ENCODE data around the gene SLX4IP. TPM values are rescaled to one million over a fixed set of nuclear protein-coding genes. Genes with fewer than 3 reads are reported as not detected.

Gene SLX4IP
- polyA plus RNA-seq, 4 donors = 3.8 to 11.1 (median 8.6) TPM

DNA sequence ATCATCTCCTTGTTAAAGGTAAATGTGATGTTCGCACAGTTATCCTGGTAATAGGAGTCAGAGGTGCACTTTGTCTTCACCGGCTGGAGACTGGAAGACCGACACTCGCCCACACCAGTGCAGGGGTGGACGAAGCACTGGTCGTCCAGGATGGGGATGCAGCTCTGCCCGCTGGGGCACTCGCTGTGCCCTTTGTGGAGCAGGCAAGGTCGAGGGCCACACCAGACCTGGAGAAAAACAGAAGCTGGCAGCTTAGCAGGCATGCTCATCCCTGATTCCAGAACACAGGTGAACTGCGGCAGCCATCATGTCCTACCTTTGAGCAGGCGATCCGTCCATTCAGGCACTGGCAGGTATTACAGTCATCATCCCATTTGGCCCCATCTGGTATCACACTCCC lies 206.4 kb downstream of the SLX4IP start:
- DNase-seq (ENCODE audit: low read depth in 4 of 4, low spot score in 3 of 4) = no peak

DNA sequence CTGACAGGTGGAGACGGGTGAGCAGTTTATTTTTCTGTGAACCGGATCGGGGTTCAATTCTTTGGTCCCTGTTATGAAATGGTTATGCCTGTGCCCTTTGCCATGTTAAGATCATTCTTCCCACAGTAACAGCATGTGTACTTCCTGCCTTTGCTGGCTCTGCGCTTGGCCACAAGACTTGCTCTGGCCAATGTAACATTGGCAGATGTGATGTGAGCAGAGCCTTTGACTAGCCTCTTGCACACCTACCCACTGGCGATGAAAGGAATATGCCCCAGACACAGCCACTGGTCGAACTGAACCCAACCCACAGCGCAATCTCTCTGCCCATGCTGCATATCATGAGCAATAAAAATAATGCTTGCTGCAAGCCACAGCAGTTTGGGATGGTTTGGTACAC lies 206.8 kb downstream of the SLX4IP start:
- DNase-seq (ENCODE audit: low read depth in 4 of 4, low spot score in 3 of 4) = no peak

DNA sequence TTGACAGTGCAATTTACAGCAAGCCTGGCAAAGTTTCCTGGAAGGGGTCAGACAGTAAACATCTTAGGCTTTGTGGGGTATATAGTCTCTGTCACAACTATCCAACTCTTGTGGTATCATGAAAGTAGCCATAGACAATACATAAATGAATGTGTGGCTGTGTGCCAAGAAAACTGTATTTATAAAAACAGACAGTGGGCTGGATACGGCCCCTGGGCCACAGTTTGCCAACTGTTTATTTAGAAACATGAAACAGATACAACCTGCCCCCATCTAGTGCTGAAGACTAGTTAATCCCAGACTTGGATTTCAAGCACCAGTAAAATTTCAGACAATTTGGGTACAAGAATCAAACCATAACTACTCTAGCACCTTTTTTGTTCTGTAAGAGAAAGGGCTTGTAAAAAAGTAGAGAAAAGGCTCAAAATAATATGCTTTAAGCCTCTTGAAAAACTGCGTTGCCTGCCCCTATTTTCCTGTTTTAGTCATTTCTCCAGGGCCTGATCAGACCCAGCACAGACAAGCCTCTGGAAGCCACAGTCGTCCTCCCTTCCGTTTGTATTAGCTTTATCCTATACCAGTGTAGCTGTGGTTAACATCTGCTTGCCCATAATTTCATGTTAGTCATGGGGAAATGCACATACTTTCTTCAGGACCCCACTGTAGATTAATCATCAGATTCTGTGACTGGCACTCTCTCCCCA lies 207.9 kb downstream of the SLX4IP start:
- DNase-seq (ENCODE audit: low read depth in 4 of 4, low spot score in 3 of 4) = no peak

DNA sequence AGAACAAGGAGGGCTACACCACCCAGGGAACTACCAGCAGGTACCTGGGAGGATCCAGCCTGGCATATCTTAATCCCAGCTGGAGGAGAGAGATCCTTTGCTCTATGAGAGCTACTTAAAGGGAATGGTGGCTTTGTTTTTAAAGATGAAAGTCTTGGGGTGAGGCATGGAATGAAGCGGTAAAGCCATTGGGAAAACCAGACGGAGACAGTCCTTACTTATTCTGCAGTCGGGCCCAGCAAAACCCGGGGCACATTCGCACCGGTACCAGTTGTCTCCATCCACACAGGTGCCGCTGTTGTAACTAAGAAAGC lies 208.4 kb downstream of the SLX4IP start:
- no peak for DNase-seq (ENCODE audit: low read depth in 4 of 4, low spot score in 3 of 4)

DNA sequence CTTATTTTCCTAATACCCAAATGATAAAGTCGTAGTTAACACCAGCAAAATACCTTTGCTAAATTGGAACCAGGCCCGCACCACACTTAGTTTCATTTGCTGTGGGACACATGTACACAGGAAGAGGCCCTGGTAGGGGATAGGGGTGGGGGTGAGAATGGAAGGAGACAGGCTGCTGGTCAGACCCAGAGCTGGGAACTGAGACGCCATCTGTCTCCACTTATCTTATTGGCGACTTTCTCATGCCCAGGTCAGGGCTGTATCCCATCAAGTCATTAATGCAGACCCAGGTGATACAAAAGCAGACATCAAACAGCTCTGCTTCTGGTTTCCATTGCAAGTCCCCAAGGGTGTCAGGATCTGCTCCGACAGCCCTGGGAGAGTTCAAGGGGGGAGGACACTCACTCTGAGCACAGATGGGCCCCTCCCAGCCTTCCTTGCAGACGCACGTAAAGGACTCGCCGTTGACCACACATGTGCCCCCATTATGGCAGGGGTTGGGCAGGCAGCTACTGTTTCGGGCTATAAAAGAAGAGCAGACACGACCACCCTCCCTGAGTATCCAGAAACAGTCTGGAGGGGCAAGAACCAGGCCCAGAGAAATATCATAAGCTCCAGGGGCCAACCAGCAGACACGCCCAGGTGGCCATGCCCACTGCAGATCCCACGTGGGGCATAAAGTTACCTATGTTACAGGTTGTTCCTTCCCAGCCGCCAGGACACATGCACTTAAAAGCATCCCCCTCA lies 209.5 kb downstream of the SLX4IP start:
- no peak for DNase-seq (ENCODE audit: low read depth in 4 of 4, low spot score in 3 of 4)

DNA sequence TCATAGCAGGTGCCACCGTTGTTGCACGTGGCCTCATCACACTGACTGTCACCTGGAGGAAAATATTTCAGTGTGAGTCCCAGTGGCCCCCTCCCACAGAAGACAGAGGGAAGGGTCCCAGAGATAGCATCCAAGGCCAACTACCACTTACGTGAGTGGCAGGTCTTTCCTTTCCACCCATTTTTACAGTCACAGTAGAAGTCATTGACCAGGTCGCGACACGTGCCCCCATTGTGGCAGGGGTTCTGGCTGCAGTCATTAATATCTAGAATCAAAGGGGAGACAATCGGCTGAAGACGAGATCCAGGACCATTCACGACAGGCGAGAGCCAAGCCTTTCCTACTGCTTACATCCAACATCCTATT lies 210.1 kb downstream of the SLX4IP start:
- DNase-seq (ENCODE audit: low read depth in 4 of 4, low spot score in 3 of 4) = no peak

DNA sequence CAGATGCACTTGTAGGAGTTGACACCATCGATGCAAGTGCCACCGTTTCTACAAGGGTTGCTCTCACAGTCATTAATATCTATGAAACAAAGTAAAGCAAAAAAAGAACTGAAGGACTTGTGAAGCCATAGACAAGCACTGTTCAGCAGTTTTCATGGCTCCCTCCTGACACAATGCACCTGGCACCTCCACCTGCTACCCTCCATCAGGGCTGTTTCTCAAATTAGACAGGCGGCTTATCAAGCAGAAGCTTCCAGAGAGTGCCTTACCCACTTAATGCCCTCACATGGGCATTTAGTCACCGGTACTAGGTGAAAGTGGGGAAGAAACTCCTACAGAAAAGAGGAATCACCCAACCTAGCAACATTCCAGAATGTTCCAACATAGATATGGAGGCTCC lies 210.9 kb downstream of the SLX4IP start:
- DNase-seq (ENCODE audit: low read depth in 4 of 4, low spot score in 3 of 4) = no peak

DNA sequence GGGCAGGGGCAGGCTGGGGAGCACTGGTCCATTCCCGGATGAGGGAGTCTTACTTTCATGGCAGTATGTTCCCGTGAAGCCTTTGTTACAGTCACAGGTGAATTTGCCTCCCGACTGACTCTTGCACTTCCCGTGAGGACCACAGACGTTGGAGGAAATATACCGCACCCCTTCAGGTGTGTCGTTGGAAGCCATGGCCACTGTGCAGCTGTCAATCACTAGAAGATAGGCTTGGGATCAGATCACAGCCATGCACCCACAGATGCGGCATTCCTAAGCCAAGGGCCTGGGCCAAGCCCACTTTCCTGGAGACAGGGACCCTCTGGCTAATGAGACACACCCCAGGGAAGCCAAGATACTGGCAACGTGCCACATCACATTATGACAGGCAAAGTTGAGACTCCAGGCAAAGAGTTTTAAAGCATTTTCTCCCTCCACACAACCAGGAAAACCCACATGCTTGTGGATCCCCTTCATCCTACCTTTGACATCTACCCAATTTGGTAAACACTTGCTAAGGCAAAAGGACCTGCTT lies 211.8 kb downstream of the SLX4IP start:
- DNase-seq (ENCODE audit: low read depth in 4 of 4, low spot score in 3 of 4) = no peak

DNA sequence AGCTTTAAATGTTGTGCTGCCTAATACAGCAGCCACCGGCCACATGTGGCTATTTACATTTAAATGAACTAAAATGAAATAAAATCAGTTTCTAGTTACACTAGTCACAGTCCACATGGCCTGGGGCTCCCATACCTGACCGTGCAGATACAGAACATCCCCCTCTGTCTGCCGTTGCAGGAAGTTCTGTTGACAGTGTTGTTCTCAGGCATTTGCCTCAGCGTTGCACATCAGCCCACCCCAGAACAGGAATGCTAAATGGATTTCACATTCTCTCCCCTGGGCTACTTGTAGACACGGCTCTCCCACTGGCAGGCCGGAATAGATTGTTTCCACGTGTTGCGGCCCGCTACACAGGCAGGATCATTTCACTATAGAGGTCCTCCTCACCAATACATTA lies 212.4 kb downstream of the SLX4IP start:
- DNase-seq (ENCODE audit: low read depth in 4 of 4, low spot score in 3 of 4) = no peak

DNA sequence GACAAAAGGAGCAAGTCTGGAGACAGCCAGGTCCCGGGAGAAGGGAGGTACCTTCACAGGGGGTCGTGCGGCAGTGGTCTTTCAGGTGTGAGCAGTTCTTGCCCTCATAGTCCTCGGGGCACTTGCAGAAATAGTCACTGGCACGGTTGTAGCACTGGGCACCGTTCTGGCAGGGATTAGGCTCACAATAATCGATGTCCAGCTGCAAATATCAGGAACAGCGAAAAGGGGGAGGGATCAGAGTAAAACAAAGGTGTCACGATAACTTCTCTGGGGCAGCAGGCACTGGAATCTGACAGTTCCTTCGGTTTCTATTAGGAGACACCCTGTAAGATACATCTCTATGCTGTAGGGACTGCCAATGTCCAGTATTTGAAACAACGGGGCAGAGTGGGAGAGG lies 212.8 kb downstream of the SLX4IP start:
- DNase-seq (ENCODE audit: low read depth in 4 of 4, low spot score in 3 of 4) = no peak

DNA sequence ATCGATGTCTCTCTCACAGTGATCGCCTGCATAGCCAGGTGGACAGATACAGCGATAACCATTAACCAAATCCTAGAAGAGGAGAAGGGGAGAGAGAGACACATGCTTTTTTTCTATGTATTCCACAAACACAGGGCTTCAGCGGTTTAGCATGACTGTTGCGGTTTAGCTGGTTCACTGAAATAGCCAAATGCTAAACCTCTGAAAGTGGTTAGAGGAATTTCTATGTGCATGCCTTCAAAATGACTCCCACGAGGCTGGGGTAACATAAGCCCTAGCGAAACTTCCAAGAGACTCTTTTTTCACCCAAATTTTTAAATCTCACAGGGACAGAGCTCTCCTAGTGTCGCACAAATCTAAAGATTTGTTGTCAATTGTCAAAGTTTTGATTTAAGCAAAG lies 213.5 kb downstream of the SLX4IP start:
- no peak for DNase-seq (ENCODE audit: low read depth in 4 of 4, low spot score in 3 of 4)

DNA sequence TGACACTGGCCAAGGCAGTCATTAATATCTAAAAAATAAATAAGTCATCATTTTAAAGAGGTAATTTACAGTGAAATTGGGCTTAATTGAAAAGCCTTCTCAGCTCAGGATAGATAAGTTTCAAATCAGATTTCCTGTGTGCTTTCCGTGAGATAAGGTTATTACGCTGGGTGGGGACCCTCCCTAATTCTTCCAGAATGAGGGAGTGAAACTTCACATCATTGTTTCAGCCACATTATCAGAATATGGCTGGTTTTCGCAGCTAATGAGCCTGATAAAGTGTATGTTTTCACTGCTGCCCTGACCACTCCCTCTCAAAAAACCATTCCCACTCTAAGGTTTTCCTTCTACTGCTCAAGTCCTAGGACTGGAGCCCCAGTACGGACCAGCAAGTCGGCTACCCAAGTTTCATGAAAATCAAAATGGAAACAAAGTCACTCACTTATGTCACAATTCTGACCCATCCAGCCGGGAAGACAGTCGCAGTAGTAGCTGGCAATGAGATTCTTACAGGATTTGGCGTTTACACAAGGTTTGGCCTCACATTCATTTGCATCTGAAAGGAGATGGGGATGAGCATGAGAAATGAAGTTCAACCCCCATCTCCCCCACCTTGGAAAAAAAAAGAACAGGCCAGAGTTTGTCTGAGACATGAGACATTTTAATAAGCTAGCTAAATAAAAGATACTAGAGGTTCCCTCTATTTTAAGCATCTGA lies 214.1 kb downstream of the SLX4IP start:
- no peak for DNase-seq (ENCODE audit: low read depth in 4 of 4, low spot score in 3 of 4)

DNA sequence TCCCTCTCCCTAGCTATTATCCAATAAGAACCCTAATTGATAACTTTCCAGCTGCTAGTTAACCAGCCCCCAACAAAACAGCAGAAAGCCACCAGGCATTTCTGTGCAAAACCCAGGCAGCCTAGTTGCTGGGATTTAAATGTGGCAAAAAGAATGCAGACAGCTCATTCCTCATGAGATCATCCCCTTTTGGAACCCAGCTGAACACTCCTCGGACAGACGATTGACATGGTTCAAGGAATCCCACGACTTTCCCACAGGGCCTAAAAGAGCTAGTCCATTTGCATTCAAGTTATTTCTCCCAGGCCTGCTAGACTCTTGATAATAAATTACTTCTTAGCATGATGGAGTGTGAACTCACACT lies 214.7 kb downstream of the SLX4IP start:
- no peak for DNase-seq (ENCODE audit: low read depth in 4 of 4, low spot score in 3 of 4)

DNA sequence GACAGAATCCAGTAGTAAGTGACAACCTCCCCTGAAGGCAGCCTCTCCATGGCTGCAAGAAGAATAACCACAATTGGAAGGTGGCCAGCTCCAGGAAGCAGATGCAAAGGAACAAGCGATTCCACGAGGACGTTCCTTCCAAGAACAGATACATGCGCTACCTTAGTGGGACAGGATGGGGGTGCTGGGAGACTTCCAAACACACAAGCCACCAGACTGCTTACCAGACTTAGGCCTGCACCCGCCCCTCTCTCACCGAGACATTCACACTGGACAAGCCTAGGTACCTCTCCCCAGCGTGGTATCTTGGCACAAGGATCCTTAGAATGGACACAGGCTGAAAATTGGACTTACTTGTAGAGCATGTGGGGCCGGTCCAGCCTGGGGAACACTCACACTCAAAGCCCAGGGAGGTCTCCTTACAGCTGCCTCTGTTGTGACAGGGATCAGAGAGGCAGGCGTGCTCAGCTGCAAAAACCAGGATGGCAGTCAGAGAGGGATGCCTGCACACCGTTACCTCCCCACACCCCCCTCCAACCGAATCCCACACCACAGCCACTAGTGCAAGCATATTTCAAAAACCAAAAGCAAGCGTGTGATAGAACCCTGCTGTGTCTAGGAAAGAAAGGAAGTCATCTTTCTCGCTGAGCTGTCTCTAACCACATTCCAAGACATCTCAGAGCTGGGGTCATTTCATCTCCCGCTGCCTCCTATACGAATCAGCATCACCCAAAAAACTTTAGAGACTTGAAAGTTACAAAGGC lies 216.3 kb downstream of the SLX4IP start:
- no peak for DNase-seq (ENCODE audit: low read depth in 4 of 4, low spot score in 3 of 4)

DNA sequence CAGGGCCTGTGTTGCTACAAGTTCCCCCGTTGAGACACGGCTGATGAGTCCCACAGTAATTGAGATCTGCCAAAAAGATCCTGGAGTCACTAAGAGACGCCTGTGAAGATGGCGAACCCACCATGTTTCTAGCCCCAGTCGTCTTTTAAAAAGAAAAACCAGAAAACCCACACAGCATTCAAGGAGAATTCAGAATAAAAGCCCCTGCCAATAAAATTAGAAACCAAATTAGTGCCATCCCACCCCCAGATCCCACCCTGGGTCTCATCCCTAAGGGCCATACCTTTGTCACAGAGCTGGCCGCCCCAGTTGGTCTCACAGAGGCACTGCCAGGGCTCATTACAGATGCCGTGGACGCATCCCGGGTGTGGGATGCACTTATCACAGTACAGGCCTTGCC lies 217.1 kb downstream of the SLX4IP start:
- DNase-seq (ENCODE audit: low read depth in 4 of 4, low spot score in 3 of 4) = no peak

DNA sequence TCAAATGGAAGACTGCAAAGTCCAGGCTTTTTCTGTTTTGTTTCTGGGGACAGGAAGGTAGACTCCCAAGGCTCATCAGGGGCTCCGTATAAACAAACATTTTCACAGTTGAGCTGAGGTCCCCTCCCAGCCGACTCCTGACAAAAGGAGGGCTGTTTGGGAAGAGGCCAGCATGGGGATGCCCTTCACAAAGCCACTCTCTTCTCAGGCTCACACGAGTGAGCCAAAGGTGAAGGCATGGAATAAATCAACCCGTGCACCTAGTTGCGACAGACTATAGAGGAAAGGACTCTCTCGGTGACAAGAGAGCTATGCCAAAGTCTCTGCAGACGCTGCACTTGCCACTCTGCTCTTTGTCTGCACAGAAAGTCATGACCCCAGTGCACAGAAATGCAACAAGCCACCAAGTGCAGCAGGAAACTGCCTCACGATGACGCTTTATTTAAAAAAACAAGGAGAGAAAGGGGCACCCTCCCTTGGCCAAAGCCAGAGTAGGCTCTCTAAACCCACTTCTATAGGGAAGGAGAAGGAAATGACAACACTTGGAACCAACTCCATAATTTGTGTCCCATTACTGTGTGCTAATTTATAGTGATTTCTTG lies 217.7 kb downstream of the SLX4IP start:
- DNase-seq (ENCODE audit: low read depth in 4 of 4, low spot score in 3 of 4) = no peak

DNA sequence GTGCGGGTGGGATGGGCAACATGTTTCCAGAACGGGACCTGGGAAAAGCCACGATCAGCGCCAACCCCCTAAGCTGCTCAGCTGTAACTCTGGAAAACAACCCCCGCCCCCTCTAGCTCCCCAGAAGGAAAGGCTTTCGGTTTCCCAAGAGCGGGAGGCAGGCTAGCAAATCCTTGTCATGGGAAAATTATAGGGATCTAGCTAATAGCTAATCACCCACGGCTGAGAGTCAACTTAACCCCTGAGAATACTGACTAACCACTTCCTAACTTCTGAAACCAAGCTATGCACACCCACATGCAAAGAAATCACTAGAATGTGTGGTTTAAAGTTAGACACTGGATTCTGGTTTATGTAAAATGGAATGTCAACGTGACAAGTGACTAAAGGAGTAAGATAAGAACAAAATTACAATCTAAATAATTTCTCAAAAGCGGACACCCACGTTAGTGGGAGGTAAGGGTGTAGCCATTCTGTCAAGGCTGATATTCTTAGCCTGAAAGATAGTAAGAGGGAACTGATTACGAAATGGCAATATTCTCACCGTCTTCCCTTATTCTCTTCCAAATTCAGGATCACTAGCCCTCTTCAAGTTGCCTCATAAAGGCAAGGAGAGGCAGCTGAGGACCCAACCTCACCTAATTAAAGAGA lies 218.6 kb downstream of the SLX4IP start:
- DNase-seq (ENCODE audit: low read depth in 4 of 4, low spot score in 3 of 4) = no peak

DNA sequence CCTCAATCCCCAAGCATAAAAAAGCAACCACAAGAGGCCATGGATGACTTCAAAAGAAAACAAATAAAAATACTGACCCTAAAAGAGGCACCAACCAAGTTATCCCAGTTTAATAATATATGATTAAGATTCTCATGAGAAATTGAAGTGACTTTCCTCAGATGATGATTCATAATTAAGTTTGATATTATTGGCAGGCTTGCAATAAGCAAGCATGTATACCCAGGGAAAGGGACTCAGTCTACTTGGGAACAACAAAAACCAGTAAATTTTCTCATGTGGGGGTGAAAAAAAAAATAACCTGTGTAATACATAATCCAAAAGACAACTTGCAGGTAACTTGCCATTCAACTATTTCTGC lies 219.1 kb downstream of the SLX4IP start:
- no peak for DNase-seq (ENCODE audit: low read depth in 4 of 4, low spot score in 3 of 4)

DNA sequence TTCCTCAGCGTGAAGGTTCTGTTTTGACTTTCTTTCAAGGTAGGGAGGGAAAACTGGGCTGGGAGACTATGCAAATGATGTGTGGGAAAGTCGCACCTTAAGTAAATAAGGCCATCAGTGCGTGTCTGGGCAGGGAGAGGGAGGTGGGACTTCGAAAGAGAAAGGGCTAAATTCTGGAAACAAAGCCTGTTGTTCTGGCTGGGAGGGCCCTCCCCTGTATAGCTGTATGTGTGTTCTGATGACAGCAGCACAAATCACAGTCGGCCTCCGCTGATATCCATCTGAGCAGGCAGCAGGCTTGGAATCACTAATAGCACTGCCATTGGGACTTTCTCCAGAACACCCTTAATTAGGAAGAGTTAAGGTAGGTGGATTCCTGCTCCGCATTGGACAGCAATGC lies 219.5 kb downstream of the SLX4IP start:
- no peak for DNase-seq (ENCODE audit: low read depth in 4 of 4, low spot score in 3 of 4)

Measured in left renal pelvis (tissue), 4 donors.